Pancreas (tissue), 10 donors: ENCODE measurements around the gene AGAP3. TPM values are rescaled to one million over a fixed set of nuclear protein-coding genes. Genes with fewer than 3 reads are reported as not detected.

Source experiments
- ATAC-seq, 4 donors: fragments of 200-7000 bp; cut with Tn5 transposase; one replicate each; pipeline versions ENCODE4 v1.8.0 to v1.9.1; 2020; ENCODE audit warnings: mild to moderate bottlenecking in 4 of 4, moderate library complexity in 4 of 4
- DNase-seq, 6 donors: peaks; one replicate each; pipeline ENCODE4 v3.0.0-alpha.2; 2020
- FAIRE-seq: peaks from 2 replicates; lab custom pipeline; 2012; peaks lifted over from hg19 to GRCh38; lab: Jason Lieb, UNC
- H3K27ac ChIP-seq, 4 donors: fragments of 200-600 bp; sonication (generic); 1 replicate in 3 of 4; 2 replicates in 1 of 4; pipeline versions ENCODE4 v1.5.0 to v1.8.0; 2020
- H3K27me3 ChIP-seq, 4 donors: fragments of 200-600 bp; one replicate each; pipeline ENCODE4 v1.8.0; 2021
- H3K36me3 ChIP-seq, 3 donors: fragments of 200-600 bp; sonication (generic) in 1 of 3; one replicate each; pipeline versions ENCODE4 v1.5.0 to v1.8.0; 2020 to 2021
- H3K4me1 ChIP-seq, 3 donors: fragments of 200-600 bp; one replicate each; pipeline ENCODE4 v1.8.0; 2021
- H3K4me3 ChIP-seq, 4 donors: fragments of 200-600 bp; sonication (generic) in 2 of 4; one replicate each; pipeline versions ENCODE4 v1.5.0 to v1.8.0; 2020 to 2021
- H3K9me3 ChIP-seq, 4 donors: fragments of 200-600 bp; one replicate each; pipeline ENCODE4 v1.8.0; 2021
- WGBS, 2 donors: extraction: QIAGEN DNeasy Blood & Tissue Kit; methylation state at CpG; one replicate each; pipeline ENCODE4 v1.1.7; 2013; 5-methylcytosine and 5-hydroxymethylcytosine counted together
- intact Hi-C, 3 donors: fragments of 100-400 bp; cut with DNase I; formaldehyde crosslinking; loops; one replicate each; pipeline versions ENCODE4 v1.11.1 to v1.14.2; 2022
- polyA plus RNA-seq, 2 donors: library from polyadenylated mRNA; stranded (reverse); fragments of 200-250 nt; gene quantifications; one replicate each; pipeline ENCODE4 v1.2.3, GENCODE V29; 2013
- total RNA-seq, 6 donors: library from RNA; stranded (reverse); fragmentation: NEBNext Ultra II Directional in 4 of 6; extraction: Animal tissue kit (Norgen Biotek cat#: 25700) in 4 of 6; gene quantifications; one replicate each; pipeline versions ENCODE4 v1.2.1 to v1.2.4, GENCODE V29; 2021 to 2023
- TF ChIP-seq, protein P1 (sequence below), 4 donors: fragments of 200-600 bp; sonication (generic) in 3 of 4; IDR thresholded peaks; one replicate each; pipeline versions ENCODE4 v1.5.0 to v1.8.0; 2021; ENCODE audit warnings: antibody characterized with exemption in 4 of 4
- donor health status: healthy with polysubstance abuse.
- donor health status: DM: no; HTN: no; CAD: no; lungs with moderate emphysema.
- donor health status: DM: no; HTN: no; CAD: no.
- donor health status: control.
- donor health status: control.
- donor health status: Bipolar disorder and iron deficiency.
- donor health status: DM: yes; HTN: yes; CAD: no.
- donor health status: DM: no; HTN: no; CAD: no.
- donor health status: DM: no; HTN: no; CAD: no.
- donor health status: DM: yes; HTN: yes; CAD: no.

AGAP3 gene
- total and polyA plus RNA-seq, 8 donors, result 41.5 to 93.9 (median 58.4) TPM

DNA sequence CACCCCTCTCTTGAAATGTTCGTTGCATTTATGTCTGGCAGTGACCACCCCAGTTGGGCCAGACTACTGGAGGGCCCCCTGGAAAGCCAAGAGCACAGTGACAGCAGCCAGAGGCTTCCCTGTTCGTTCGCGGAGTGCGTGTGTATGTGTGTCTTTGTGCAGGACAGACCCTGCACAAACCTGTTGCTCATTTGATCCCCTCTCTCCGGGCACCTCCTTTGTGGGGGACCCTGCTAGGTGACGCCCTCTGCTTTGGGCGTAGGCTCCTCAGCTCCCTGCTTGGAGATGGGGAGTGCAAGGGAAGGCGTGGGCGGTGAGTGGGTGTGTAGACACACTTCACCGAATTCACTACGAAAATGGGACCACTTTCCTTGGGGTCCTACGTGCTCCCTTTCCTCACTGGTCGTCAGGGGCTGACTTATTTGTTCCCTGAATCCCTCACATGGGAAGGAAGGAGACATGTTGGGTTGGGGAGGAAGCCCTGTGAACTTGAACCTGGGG, 38.7 kb downstream of the AGAP3 start:
- Histone ChIP-seq H3K27ac (no peak overlapping the region), H3K4me3 (no peak overlapping the region), H3K4me1 (no peaks in the 10 kb centered on the region), H3K36me3 (peaks cover 0 to 41% (median 8%) of the 10 kb centered on the region in 3 donors), H3K9me3 (no peaks in the 10 kb centered on the region), H3K27me3 (no peaks in the 10 kb centered on the region)
- intact Hi-C loops, result loop anchor here in 2 of 3 donors (5.0 kb wide), 3 partner anchors 42 to 182 kb away; partner anchors contain the start of gene GBX1 (in 1 of the 2)
- 84 to 90% methylated on average over 14 of the region's 14 CpGs for WGBS, 2 donors
- FAIRE-seq (no peak), DNase-seq (peak in 1 of 6 donors; percentile 14), ATAC-seq (no peak)
- TF ChIP-seq, protein P1, sequence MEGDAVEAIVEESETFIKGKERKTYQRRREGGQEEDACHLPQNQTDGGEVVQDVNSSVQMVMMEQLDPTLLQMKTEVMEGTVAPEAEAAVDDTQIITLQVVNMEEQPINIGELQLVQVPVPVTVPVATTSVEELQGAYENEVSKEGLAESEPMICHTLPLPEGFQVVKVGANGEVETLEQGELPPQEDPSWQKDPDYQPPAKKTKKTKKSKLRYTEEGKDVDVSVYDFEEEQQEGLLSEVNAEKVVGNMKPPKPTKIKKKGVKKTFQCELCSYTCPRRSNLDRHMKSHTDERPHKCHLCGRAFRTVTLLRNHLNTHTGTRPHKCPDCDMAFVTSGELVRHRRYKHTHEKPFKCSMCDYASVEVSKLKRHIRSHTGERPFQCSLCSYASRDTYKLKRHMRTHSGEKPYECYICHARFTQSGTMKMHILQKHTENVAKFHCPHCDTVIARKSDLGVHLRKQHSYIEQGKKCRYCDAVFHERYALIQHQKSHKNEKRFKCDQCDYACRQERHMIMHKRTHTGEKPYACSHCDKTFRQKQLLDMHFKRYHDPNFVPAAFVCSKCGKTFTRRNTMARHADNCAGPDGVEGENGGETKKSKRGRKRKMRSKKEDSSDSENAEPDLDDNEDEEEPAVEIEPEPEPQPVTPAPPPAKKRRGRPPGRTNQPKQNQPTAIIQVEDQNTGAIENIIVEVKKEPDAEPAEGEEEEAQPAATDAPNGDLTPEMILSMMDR (IDR thresholded peaks at IDR 0.05), result no peak

DNA sequence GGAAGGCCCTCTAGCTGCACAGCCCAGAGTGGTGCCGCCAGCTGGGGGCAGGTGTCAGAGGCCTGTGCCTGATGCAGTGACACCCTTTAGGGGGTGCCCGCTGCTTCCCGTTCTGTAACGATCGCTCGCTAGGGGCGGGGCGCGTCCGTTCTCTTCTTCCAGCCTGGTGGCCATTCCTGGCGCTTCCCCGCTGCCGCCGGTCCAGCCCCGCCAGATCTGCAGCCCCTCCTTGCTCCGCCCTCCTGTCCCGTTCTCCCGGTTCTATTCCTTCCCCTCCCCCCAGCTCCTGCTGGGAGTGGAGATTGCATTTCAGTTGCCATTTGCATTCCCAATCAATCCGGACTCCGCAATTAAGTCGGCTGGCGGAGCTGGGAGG, 39.2 kb downstream of the AGAP3 start:
- WGBS, 2 donors, result 57 to 59% methylated on average over 22 of the region's 22 CpGs
- H3K4me1 ChIP-seq, result no peaks in the 10 kb centered on the region
- H3K36me3 ChIP-seq, result peaks cover 0 to 39% (median 5%) of the 10 kb centered on the region in 3 donors
- intact Hi-C loops, result loop anchor here in 1 of 3 donors (5.0 kb wide), 1 partner anchor 42 kb away; the partner anchor contains the start of gene GBX1
- H3K27ac ChIP-seq, result no peak overlapping the region
- H3K4me3 ChIP-seq, result peak overlapping the region in 2 of 4 donors; percentile 29 to 31
- H3K9me3 ChIP-seq, result no peaks in the 10 kb centered on the region
- FAIRE-seq (no peak), ATAC-seq (peak in 2 of 4 donors; percentile 3 to 24), DNase-seq (peak in 3 of 6 donors; percentile 40 to 67 (median 43))
- H3K27me3 ChIP-seq, result no peaks in the 10 kb centered on the region
- TF ChIP-seq, protein P1 (IDR thresholded peaks at IDR 0.05), result no peak

DNA sequence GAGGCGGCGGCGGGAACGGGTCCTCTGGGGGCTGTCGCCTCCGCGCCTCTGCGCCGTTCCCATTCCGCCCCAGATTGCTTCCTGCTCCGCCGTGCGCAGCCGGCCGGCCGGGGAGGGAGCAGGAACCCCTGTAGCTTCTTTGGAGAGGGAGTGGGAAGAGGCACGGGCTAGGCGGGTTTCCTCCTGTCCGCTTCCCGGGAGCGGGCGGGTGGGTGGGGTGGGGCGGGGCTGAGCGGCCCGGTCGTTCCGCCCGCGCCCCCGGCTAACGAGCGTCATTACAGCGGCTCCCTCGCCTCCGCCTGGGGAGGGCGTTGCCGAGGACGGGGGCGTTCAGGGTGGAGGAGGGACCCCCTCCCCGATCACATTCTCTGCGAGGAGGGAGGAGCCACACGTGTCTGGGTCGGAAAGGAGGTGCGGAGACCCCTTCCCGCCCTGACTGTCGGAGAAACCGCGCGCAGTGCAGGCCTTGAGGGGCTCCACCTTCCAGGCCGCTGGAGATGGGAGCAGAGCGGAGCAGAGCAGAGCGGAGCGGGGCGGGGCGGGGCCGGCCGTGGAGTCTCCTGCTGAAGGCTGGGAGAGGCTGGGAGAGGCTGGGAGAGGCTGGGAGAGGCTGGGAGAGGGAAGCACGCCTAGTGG, 39.7 kb downstream of the AGAP3 start:
- Histone ChIP-seq H3K27ac (no peak overlapping the region), H3K9me3 (no peaks in the 10 kb centered on the region), H3K4me3 (peak overlapping the region in 2 of 4 donors; percentile 29 to 31), H3K27me3 (no peaks in the 10 kb centered on the region), H3K4me1 (no peaks in the 10 kb centered on the region), H3K36me3 (peaks cover 0 to 39% (median 0%) of the 10 kb centered on the region in 3 donors)
- intact Hi-C loops, result loop anchor here in 1 of 3 donors (5.0 kb wide), 1 partner anchor 41 kb away; the partner anchor contains the start of gene GBX1
- FAIRE-seq (no peak), DNase-seq (peak in 2 of 6 donors; percentile 31 to 60), ATAC-seq (peak in 2 of 4 donors; percentile 6 to 9)
- WGBS, 2 donors, result 59 to 68% methylated on average over 45 to 58 of the region's 58 CpGs
- TF ChIP-seq, protein P1 (IDR thresholded peaks at IDR 0.05), result no peak

DNA sequence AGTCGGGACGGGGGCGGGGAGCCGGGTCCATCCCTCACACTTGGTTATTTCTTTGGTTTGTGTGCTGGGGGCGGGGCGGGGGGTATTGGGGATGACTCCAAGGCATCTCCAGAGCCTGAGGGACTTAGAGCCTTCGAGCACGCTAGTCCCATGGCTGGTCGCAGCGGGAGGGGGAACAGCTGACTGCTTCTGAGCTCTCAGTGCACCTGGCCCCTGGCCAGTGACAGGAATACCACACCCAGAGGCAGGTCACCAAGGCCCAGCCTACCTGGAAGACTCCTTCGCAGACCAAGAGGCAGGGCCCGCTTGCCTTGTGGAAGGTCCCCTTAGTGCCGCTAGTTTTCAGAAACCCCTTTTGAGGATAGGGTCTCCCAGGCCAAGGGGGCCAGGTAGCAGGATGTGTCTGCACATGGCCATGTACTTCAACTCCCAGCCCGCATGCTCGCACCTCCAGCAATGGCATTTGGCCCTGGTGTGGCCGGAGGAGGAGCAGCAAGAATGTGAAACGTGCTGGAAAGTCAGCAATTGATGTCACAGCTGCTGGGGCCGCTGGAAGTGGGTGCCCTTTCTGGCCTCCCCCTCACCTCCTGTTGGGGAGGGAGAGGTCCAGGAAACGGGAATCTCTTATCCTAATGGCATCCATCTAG, 40.3 kb downstream of the AGAP3 start:
- DNase-seq (peak in 2 of 6 donors; percentile 47 to 79), ATAC-seq (no peak), FAIRE-seq (no peak)
- Histone ChIP-seq H3K9me3 (no peaks in the 10 kb centered on the region), H3K27ac (no peak overlapping the region), H3K27me3 (no peaks in the 10 kb centered on the region), H3K4me1 (no peaks in the 10 kb centered on the region), H3K4me3 (no peak overlapping the region), H3K36me3 (peaks cover 0 to 35% (median 0%) of the 10 kb centered on the region in 3 donors)
- TF ChIP-seq, protein P1 (IDR thresholded peaks at IDR 0.05), result no peak
- 79 to 80% methylated on average over 19 of the region's 19 CpGs for WGBS, 2 donors
- intact Hi-C loops, result loop anchor here in 1 of 3 donors (5.0 kb wide), 1 partner anchor 41 kb away; the partner anchor contains the start of gene GBX1
